HG02938 (cell line): Measurements from ENCODE around the gene SMCHD1.

Experiments used
- ATAC-seq: cut with Tn5 transposase; IDR thresholded peaks from one replicate; pipeline ENCODE4 v1.9.1; 2021; ENCODE audit warnings: mild to moderate bottlenecking, moderate library complexity; ENCODE audit not compliant: unreplicated experiment

The SMCHD1 gene

GRCh38 chr18:2655178-2655953 lies at the start of gene SMCHD1:
Gene SMCHD1, plus strand, starts transcription at chr18:2655726. Its CDS starts 350 bp downstream, at chr18:2656076.
- ATAC-seq = peak; percentile 58

- ATAC-seq = no peak
These were observed 49.2 kb upstream of the SMCHD1 start for GRCh38 chr18:2606335-2606734.

GRCh38 chr18:2609604-2610003 lies 45.9 kb upstream of the SMCHD1 start:
- ATAC-seq = no peak

GRCh38 chr18:2610549-2610948 lies 45.0 kb upstream of the SMCHD1 start:
- ATAC-seq = no peak

- ATAC-seq = no peak
These were observed 42.5 kb upstream of the SMCHD1 start for GRCh38 chr18:2612996-2613395.

GRCh38 chr18:2617401-2617998 lies 38.0 kb upstream of the SMCHD1 start:
- no peak for ATAC-seq

GRCh38 chr18:2618009-2618408 lies 37.5 kb upstream of the SMCHD1 start:
- no peak for ATAC-seq

GRCh38 chr18:2625217-2625616 lies 30.3 kb upstream of the SMCHD1 start:
- ATAC-seq = no peak

GRCh38 chr18:2627821-2628276 lies 27.7 kb upstream of the SMCHD1 start:
- ATAC-seq = peak; percentile 96

GRCh38 chr18:2629003-2629402 lies 26.5 kb upstream of the SMCHD1 start:
- no peak for ATAC-seq

- no peak for ATAC-seq
These were observed 19.9 kb upstream of the SMCHD1 start for GRCh38 chr18:2635586-2635985.

- peak; percentile 7 for ATAC-seq
These were observed 19.3 kb upstream of the SMCHD1 start for GRCh38 chr18:2636126-2636631.

GRCh38 chr18:2641638-2642037 lies 13.9 kb upstream of the SMCHD1 start:
- peak; percentile 78 for ATAC-seq

- no peak for ATAC-seq
These were observed 12.8 kb upstream of the SMCHD1 start for GRCh38 chr18:2642771-2643170.

- no peak for ATAC-seq
These were observed 11.0 kb upstream of the SMCHD1 start for GRCh38 chr18:2644535-2644934.

GRCh38 chr18:2651981-2652380 lies 3.5 kb upstream of the SMCHD1 start:
- ATAC-seq = no peak

- no peak for ATAC-seq
These were observed 2.1 kb upstream of the SMCHD1 start for GRCh38 chr18:2653467-2653866.

- no peak for ATAC-seq
These were observed 1.2 kb upstream of the SMCHD1 start for GRCh38 chr18:2654169-2654927.

- ATAC-seq = peak; percentile 30
These were observed 673 bp upstream of the SMCHD1 start for GRCh38 chr18:2654928-2655177.

- ATAC-seq = peak; percentile 28
These were observed 369 bp downstream of the SMCHD1 start for GRCh38 chr18:2655954-2656236.

- peak; percentile 5 for ATAC-seq
These were observed 883 bp downstream of the SMCHD1 start for GRCh38 chr18:2656237-2656980.
